Stimulated activated CD4-positive, alpha-beta T cell treated with anti-CD3 and anti-CD28 coated beads, TNF-alpha, amount 100 ng/mL, for 4 hours (primary cell): ENCODE results near the gene DNM3.

Experiments
- DNase-seq, 3 experiments: peaks; one replicate each; pipeline ENCODE4 v3.0.0-alpha.2; 2020; ENCODE audit warnings: low read depth in 3 of 3

The DNM3 gene

GRCh38 chr1:171817511-171818265 lies 23.6 kb upstream of the DNM3 start:
- no peak for DNase-seq

GRCh38 chr1:171819946-171820345 lies 21.4 kb upstream of the DNM3 start:
- DNase-seq, result no peak

GRCh38 chr1:171826973-171827372 lies 14.3 kb upstream of the DNM3 start:
- DNase-seq, result no peak

GRCh38 chr1:171828794-171829193 lies 12.5 kb upstream of the DNM3 start:
- DNase-seq, result no peak

GRCh38 chr1:171833091-171833825 lies 8.0 kb upstream of the DNM3 start:
- DNase-seq, result no peak

GRCh38 chr1:171834821-171835220 lies 6.5 kb upstream of the DNM3 start:
- DNase-seq, result no peak

GRCh38 chr1:171835891-171836290 lies 5.4 kb upstream of the DNM3 start:
- no peak for DNase-seq

GRCh38 chr1:171841931-171842761 lies 848 bp downstream of the DNM3 start:
- DNase-seq, result no peak

GRCh38 chr1:171844381-171844780 lies 3.1 kb downstream of the DNM3 start:
- no peak for DNase-seq

- DNase-seq, result no peak
Measured at GRCh38 chr1:171845998-171846397, 4.7 kb downstream of the DNM3 start.

GRCh38 chr1:171849245-171849898 lies 8.1 kb downstream of the DNM3 start:
- DNase-seq, result no peak

GRCh38 chr1:171850651-171851350 lies 9.5 kb downstream of the DNM3 start:
- no peak for DNase-seq

GRCh38 chr1:171852272-171852671 lies 11.0 kb downstream of the DNM3 start:
- DNase-seq, result no peak

- no peak for DNase-seq
Measured at GRCh38 chr1:171855381-171855780, 14.1 kb downstream of the DNM3 start.

GRCh38 chr1:171858696-171859095 lies 17.4 kb downstream of the DNM3 start:
- DNase-seq, result no peak

GRCh38 chr1:171860696-171861095 lies 19.4 kb downstream of the DNM3 start:
- no peak for DNase-seq

GRCh38 chr1:171863531-171863930 lies 22.2 kb downstream of the DNM3 start:
- no peak for DNase-seq

- no peak for DNase-seq
Measured at GRCh38 chr1:171864308-171864707, 23.0 kb downstream of the DNM3 start.

- DNase-seq, result no peak
Measured at GRCh38 chr1:171865106-171865505, 23.8 kb downstream of the DNM3 start.

- DNase-seq, result no peak
Measured at GRCh38 chr1:171867236-171867635, 25.9 kb downstream of the DNM3 start.

GRCh38 chr1:171868217-171868803 lies 27.0 kb downstream of the DNM3 start:
- DNase-seq, result no peak
